Neuronal stem cell (in vitro differentiated cells): Measurements from ENCODE around the gene POLQ.
"Not testable (repeated sequence)": the region's sequence is repeated elsewhere in the genome, so short reads cannot be mapped to it uniquely, and the experiment has no call there.

Experiments used
- DNase-seq: peaks from one replicate; pipeline ENCODE4 v3.0.0-alpha.2; 2013; ENCODE audit warnings: low spot score
- H2AFZ ChIP-seq: one replicate; pipeline ENCODE4 v1.6.1; 2013; ENCODE audit warnings: mild to moderate bottlenecking, low read length, inconsistent platforms
- H2AK5ac ChIP-seq: 2 replicates; pipeline ENCODE4 v1.6.1; 2013; ENCODE audit warnings: low read depth, mild to moderate bottlenecking, inconsistent platforms, low read length, moderate library complexity, mixed read lengths
- H2BK120ac ChIP-seq: 2 replicates; pipeline ENCODE4 v1.6.1; 2013; ENCODE audit warnings: low read depth, mild to moderate bottlenecking, inconsistent platforms, low read length, moderate library complexity, mixed read lengths
- H2BK12ac ChIP-seq: one replicate; pipeline ENCODE4 v1.6.1; 2013; ENCODE audit warnings: low read length, inconsistent platforms
- H2BK15ac ChIP-seq: 2 replicates; pipeline ENCODE4 v1.6.1; 2013; ENCODE audit warnings: mild to moderate bottlenecking, low read length, inconsistent platforms, mixed read lengths
- H2BK5ac ChIP-seq: one replicate; pipeline ENCODE4 v1.6.1; 2013; ENCODE audit warnings: inconsistent platforms, mild to moderate bottlenecking, low read length, moderate library complexity
- H3K14ac ChIP-seq: one replicate; pipeline ENCODE4 v1.6.1; 2013; ENCODE audit warnings: low read length, inconsistent platforms
- H3K18ac ChIP-seq: 2 replicates; pipeline ENCODE4 v1.6.1; 2013; ENCODE audit warnings: low read length, inconsistent platforms
- H3K23ac ChIP-seq: 2 replicates; pipeline ENCODE4 v1.6.1; 2013; ENCODE audit warnings: low read depth, mild to moderate bottlenecking, mixed read lengths, low read length, inconsistent platforms; ENCODE audit not compliant: poor library complexity
- H3K27ac ChIP-seq: replicated peaks from 3 replicates; pipeline ENCODE4 v1.5.1; 2013; ENCODE audit warnings: low read length, inconsistent platforms
- H3K27me3 ChIP-seq, 3 experiments: 2 replicates each; pipeline ENCODE4 v1.6.1; 2013; ENCODE audit warnings: low read length in 3 of 3, mild to moderate bottlenecking in 2 of 3, inconsistent platforms in 1 of 3, low read depth in 1 of 3, mixed read lengths in 1 of 3, moderate library complexity in 1 of 3; ENCODE audit not compliant: control insufficient read depth in 3 of 3, insufficient read depth in 3 of 3
- H3K36me3 ChIP-seq, 2 donors: replicated peaks in 1 of 2; 2 replicates each; pipeline ENCODE4 v1.6.1; 2013; ENCODE audit warnings: low read length in 2 of 2; ENCODE audit not compliant: control insufficient read depth in 2 of 2, insufficient read depth in 2 of 2
- H3K4ac ChIP-seq: 2 replicates; pipeline ENCODE4 v1.6.1; 2013; ENCODE audit warnings: inconsistent platforms, mild to moderate bottlenecking, low read length, moderate library complexity
- H3K4me1 ChIP-seq, 2 donors: 1 replicate in 1 of 2; 2 replicates in 1 of 2; pipeline ENCODE4 v1.6.1; 2013; ENCODE audit warnings: low read length in 2 of 2, low read depth in 1 of 2; ENCODE audit not compliant: control insufficient read depth in 2 of 2, insufficient read depth in 1 of 2
- H3K4me2 ChIP-seq: one replicate; pipeline ENCODE4 v1.6.1; 2013; ENCODE audit warnings: mild to moderate bottlenecking, low read length, inconsistent platforms; ENCODE audit not compliant: insufficient read depth, poor library complexity, severe bottlenecking
- H3K4me3 ChIP-seq, 2 donors: 2 replicates each; pipeline ENCODE4 v1.5.1; 2013; ENCODE audit warnings: low read length in 2 of 2, mild to moderate bottlenecking in 2 of 2, inconsistent platforms in 1 of 2, moderate library complexity in 1 of 2
- H3K79me1 ChIP-seq: one replicate; pipeline ENCODE4 v1.6.1; 2013; ENCODE audit warnings: low read depth, mild to moderate bottlenecking, inconsistent platforms, low read length, moderate library complexity
- H3K9ac ChIP-seq: one replicate; pipeline ENCODE4 v1.6.1; 2013; ENCODE audit warnings: mild to moderate bottlenecking, low read depth, low read length, inconsistent platforms; ENCODE audit not compliant: poor library complexity
- H3K9me3 ChIP-seq, 2 donors: replicated peaks in 1 of 2; 2 replicates each; pipeline versions ENCODE3 to v1.6.1; 2013; ENCODE audit warnings: low read length in 2 of 2, mild to moderate bottlenecking in 2 of 2, inconsistent platforms in 1 of 2, low read depth in 1 of 2, mixed read lengths in 1 of 2, moderate library complexity in 1 of 2; ENCODE audit not compliant: control insufficient read depth in 2 of 2, insufficient read depth in 1 of 2
- H4K8ac ChIP-seq: one replicate; pipeline ENCODE4 v1.6.1; 2013; ENCODE audit warnings: low read depth, mild to moderate bottlenecking, inconsistent platforms, low read length, moderate library complexity
- H4K91ac ChIP-seq: one replicate; pipeline ENCODE4 v1.6.1; 2013; ENCODE audit warnings: low read length, low read depth, mild to moderate bottlenecking, inconsistent platforms; ENCODE audit not compliant: poor library complexity
- WGBS, 2 donors: extraction: QIAGEN DNeasy Blood & Tissue Kit; methylation state at CpG; one replicate each; pipeline ENCODE4 v1.1.7; 2013; ENCODE audit warnings: missing lambda C conversion rate in 2 of 2, mixed read lengths in 1 of 2; ENCODE audit not compliant: insufficient read length in 2 of 2, insufficient replicate concordance in 1 of 2; ENCODE audit errors: extremely low coverage in 2 of 2; 5-methylcytosine and 5-hydroxymethylcytosine counted together

Gene POLQ

DNA sequence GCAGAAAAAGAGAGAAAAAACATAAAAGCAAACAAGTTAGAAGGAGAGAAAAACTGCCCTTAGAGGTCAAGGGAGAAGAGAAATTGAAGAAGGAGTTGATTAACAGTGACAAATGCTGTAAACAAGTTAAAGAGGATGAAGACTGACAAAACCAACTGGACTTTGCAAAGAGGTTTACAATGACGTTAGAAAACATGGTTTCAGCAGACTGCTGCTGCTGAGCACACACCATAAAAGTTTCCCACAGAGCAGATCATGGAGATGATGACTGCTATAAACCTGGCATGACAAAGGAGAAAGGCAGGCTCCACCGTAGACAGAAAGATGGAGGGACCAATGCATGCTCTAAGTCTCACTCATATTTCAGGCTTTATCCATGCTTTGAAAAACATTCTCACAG lies 78.7 kb downstream of the POLQ start:
- Histone ChIP-seq H2BK12ac (no peak overlapping the region), H2BK120ac (no peak overlapping the region), H3K27me3 (no peaks in the 10 kb centered on the region), H3K4me2 (no peak overlapping the region), H3K14ac (no peak overlapping the region), H4K8ac (no peak overlapping the region), H4K91ac (no peak overlapping the region), H3K9ac (no peak overlapping the region), H3K36me3 (peaks cover 10 to 98% of the 10 kb centered on the region in 2 donors), H3K79me1 (no peaks in the 10 kb centered on the region), H3K27ac (no peak overlapping the region), H3K4ac (no peak overlapping the region), H3K4me1 (no peaks in the 10 kb centered on the region), H2BK15ac (no peak overlapping the region), H2AFZ (no peak overlapping the region), H2BK5ac (no peak overlapping the region), H3K4me3 (no peak overlapping the region), H2AK5ac (no peak overlapping the region), H3K23ac (no peak overlapping the region), H3K9me3 (no peaks in the 10 kb centered on the region), H3K18ac (no peak overlapping the region)
- DNase-seq, result no peak
- WGBS, 2 donors, result no CpG with 5 or more reads among the region's 2 CpGs

DNA sequence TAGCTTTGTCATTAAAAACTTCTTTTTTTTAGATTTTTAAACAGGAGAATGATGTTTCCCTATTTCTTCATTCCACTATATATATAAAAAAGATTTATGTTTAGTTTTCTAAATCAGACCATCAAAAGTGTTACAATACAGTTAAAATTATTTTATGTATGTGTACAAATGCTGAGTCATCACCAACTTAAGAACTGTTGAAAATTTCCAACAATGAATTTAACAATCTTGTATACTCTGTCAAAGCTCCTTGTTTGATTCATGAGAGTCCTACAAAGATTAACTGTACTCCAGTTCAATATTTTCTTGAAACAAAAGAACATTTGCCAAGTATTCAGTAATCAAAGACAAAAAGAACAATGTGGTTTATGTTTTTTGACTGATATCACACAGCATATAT lies 82.0 kb downstream of the POLQ start:
- Histone ChIP-seq H3K27ac (no peak overlapping the region), H2BK5ac (no peak overlapping the region), H3K27me3 (no peaks in the 10 kb centered on the region), H3K14ac (no peak overlapping the region), H3K9me3 (peaks cover 2 to 3% of the 10 kb centered on the region in 2 donors), H2AFZ (no peak overlapping the region), H2BK120ac (no peak overlapping the region), H3K23ac (no peak overlapping the region), H4K8ac (no peak overlapping the region), H3K4me2 (no peak overlapping the region), H2BK12ac (no peak overlapping the region), H3K4me3 (no peak overlapping the region), H4K91ac (no peak overlapping the region), H2AK5ac (no peak overlapping the region), H3K36me3 (peaks cover 14 to 88% of the 10 kb centered on the region in 2 donors), H2BK15ac (no peak overlapping the region), H3K4me1 (no peaks in the 10 kb centered on the region), H3K9ac (no peak overlapping the region), H3K18ac (no peak overlapping the region), H3K79me1 (peaks cover 1% of the 10 kb centered on the region), H3K4ac (no peak overlapping the region)
- no peak for DNase-seq

DNA sequence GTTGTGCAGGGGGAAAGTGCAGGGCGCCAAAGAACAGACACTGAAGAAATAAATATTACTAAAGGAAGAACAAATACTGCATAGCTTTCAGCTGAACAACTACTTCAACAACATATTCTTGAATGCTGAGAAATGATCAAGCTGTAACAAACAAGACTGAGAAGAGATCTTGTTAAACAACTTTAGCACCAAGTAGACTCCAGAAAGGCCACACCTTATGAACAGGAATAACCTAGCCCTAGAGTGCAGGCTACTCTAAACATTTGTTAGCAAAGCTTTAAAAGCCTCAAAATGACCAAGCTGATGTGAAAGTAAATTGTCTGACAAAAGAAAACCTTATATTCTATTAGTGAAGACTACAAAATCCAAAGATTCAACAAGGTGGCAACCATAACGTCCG lies 83.2 kb downstream of the POLQ start:
- Histone ChIP-seq H4K8ac (no peak overlapping the region), H3K79me1 (peaks cover 3% of the 10 kb centered on the region), H2BK120ac (no peak overlapping the region), H3K9ac (no peak overlapping the region), H3K36me3 (peaks cover 17 to 81% of the 10 kb centered on the region in 2 donors), H3K4me2 (no peak overlapping the region), H2BK12ac (no peak overlapping the region), H3K23ac (no peak overlapping the region), H3K27me3 (no peaks in the 10 kb centered on the region), H4K91ac (no peak overlapping the region), H2BK15ac (no peak overlapping the region), H3K18ac (no peak overlapping the region), H3K4me3 (no peak overlapping the region), H3K9me3 (peaks cover 4 to 5% of the 10 kb centered on the region in 2 donors), H3K4me1 (no peaks in the 10 kb centered on the region), H2BK5ac (no peak overlapping the region), H2AK5ac (no peak overlapping the region), H3K14ac (no peak overlapping the region), H3K27ac (no peak overlapping the region), H2AFZ (no peak overlapping the region), H3K4ac (no peak overlapping the region)
- WGBS, 2 donors, result no CpG with 5 or more reads among the region's 3 CpGs
- no peak for DNase-seq

DNA sequence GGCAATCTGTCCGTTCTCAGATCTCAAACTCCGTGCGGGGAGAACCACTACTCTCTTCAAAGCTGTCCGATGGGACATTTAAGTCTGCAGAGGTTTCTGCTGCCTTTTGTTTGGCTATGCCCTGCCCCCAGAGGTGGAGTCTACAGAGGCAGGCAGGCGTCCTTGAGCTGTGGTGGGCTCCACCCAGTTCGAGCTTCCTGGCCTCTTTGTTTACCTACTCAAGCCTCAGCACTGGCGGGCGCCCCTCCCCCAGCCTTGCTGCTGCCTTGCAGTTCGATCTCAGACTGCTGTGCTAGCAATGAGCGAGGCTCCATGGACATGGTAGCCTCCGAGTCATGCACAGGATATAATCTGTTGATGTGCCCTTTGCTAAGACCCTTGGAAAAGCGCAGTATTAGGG lies 94.0 kb downstream of the POLQ start:
- H3K79me1 ChIP-seq, H3K9ac ChIP-seq, H3K9me3 ChIP-seq, H3K23ac ChIP-seq, H3K4me1 ChIP-seq, H3K4ac ChIP-seq, H3K18ac ChIP-seq, H3K27me3 ChIP-seq, H3K27ac ChIP-seq, H2BK5ac ChIP-seq, H3K14ac ChIP-seq, H2AK5ac ChIP-seq, H3K4me2 ChIP-seq, H4K91ac ChIP-seq, H2BK12ac ChIP-seq, H3K4me3 ChIP-seq, H4K8ac ChIP-seq, H2BK15ac ChIP-seq, DNase-seq, H2BK120ac ChIP-seq: not testable (repeated sequence)
- no CpG with 5 or more reads among the region's 12 CpGs for WGBS, 2 donors
- peak overlapping the region; percentile 29 for H2AFZ ChIP-seq
- H3K36me3 ChIP-seq, result peaks cover 0 to 45% of the 10 kb centered on the region in 2 donors
